Stimulated activated CD4-positive, alpha-beta T cell treated with anti-CD3 and anti-CD28 coated beads, Interleukin-2, amount 100 ng/mL, for 48 hours (primary cell): ENCODE measurements around the gene CCDC14.
"Not testable (repeated sequence)": the region's sequence is repeated elsewhere in the genome, so short reads cannot be mapped to it uniquely, and the experiment has no call there.

Experiments used
- DNase-seq, 2 donors: peaks; one replicate each; pipeline ENCODE4 v3.0.0-alpha.2; 2020

CCDC14 gene

DNA sequence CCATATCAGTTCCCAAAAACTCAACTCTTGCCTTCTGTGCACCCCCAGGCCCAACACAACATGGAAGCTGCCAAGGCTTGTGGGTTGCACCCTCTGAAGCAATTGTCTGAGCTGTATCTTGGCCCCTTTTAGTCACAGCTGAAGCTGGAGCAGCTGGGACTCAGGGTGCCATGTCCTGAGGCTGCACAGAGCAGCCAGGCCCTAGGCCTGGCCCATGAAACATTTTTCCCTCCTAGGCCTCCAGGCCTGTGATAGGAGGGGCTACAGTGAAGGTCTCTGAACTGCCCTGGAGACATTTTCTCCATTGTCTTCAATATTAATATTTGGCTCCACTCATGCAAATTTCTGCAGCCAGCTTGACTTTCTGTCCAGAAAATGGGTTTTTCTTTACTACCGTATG, 68.8 kb downstream of the CCDC14 start:
- no peak for DNase-seq

DNA sequence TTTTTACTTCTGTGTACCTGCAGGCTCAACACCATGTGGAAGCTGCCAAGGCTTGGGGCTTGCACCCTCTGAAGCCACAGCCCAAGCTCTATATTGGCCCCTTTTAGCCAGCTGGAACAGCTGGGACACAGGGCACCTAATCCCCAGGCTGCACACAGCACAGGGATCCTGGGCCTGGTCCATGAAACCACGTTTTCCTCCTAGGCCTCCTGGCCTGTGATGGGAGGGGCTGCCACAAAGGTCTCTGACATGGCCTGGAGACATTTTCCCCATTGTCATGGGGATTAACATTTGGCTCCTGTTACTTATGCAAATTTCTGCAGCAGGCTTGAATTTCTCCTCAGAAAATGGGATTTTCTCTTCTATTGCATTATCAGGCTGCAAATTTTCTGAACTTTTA, 70.0 kb downstream of the CCDC14 start:
- DNase-seq: not testable (repeated sequence)

DNA sequence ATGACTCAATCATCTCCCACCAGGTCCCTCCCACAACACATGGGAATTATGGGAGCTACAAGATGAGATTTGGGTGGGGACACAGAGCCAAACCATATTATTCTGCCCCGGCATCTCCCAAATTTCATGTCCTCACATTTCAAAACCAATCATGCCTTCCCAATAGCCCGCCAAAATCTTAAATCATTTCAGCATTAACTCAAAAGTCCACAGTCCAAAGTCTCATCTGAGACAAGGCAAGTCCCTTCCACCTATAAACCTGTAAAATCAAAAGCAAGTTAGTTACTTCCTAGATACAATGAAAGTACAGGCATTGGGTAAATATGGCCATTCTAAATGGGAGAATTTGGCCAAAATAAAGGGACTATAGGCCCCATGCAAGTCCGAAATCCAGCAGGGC, 70.9 kb downstream of the CCDC14 start:
- not testable (repeated sequence) for DNase-seq

DNA sequence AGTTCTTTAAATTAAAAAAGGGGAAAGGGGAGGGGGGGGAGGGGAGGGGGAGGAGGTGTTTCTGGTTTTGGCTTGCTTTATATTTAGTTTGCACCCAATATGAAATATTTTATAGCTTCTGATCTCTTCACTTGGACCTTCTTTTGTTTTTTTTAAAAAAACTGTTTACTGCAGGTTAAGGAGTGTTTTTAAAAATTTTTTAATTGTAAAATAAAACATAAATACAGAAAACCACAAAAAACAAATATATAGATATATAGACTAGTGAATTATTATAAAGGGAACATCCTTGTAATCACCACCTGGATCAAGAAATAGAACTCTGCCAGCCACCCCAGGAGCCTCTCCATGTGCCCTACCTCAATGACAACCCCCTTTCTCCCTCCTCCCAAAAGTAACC, 76.0 kb downstream of the CCDC14 start:
- DNase-seq: no peak

DNA sequence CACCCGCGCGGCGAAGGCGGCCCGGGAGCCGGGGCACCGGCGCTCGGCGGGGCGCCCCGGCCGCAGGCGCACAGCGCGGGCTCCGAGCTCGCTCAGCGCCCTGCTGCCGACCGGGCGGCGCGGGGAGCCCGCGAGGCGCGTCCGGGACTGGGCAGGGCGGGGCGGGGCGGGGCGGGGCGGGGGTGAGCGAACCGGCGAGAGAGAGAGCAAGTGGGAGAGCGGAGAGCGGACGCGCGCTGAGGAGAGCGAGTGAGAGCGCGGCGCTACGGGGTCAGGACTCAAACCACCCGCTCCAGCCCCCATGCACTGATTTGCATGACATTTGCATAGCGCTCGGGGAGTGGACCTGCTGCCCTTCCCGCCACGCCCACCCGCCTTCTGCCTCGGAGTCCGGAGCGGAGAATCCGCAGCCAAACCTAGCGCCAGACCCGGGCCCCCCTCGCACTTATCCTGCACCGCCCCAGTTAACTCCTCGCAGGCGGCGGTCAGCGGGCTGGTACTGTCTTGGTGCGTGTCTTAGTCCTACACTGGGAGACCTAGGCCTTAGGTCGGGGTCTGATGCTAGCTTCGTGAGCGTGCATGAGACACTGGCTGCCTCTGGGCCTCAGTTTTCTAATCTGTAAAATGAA, 76.7 kb downstream of the CCDC14 start, which contains the start of gene MYLK:
Gene MYLK, minus strand, starts transcription at position 130 of the 629 bp plus-strand sequence. CDS start 90,491 bp downstream, outside the sequence.
- DNase-seq: peak; percentile 18 to 25

DNA sequence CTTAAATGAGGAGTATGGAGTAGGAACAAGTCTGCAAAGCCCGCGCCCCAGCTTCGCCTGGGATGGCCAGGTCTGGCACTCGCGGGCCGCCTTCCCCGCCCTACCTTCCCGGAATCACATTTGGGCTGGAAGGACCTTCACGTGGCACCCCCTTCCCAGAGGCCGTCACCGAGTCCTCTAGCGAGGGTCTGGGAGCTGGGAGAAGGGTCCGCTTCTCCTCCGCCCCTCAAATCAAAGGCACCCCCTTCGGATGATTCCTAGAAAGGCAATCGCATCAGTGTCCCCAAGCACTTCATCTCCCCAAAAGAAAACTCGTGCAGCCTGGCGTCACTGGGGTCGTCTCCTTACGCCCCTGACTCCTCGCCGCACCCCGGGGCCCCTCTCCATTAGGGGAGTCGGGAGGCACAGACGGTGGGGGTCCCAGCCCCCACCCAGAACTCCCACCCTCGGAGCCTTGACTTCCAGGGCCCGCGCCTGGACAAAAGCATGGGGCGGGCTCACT, 77.3 kb downstream of the CCDC14 start:
- no peak for DNase-seq

DNA sequence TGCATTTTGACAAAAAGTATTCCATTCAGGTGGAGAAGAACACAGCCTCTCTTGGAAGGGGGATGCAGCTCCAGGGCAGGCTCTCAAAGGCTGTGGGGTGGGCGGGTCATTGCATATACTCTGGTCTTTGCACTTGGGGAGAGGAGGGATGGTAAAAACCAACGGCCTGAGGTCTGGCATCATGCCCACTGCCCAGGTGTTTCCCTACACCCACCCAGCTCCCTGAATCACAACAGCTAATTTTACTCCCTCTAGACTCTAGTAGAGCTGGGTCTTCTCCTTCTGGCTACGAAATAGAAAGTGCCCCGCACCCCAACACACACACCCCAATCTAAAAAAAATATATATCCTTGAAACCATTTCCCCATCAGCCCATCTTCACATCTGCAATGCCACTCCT, 77.9 kb downstream of the CCDC14 start:
- no peak for DNase-seq

DNA sequence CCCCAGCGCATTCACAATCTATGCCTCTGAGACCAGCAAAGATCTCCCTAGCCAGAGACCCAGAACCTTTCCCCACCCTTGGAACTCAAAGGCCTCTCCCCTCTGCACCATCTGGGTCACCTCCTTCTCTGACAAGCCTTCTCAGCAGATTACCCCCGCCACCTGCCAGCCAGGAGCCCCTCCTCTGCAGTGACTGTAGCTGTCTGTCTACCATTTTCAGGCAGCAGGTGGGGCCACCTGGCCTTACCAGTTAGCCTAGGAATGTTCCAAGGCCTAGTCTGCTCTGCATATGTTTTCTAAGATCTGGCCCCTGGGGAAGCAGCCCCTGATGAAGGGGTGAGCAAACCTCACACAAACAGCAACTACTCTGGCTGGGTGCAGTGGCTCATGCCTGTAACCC, 79.3 kb downstream of the CCDC14 start:
- DNase-seq: no peak

DNA sequence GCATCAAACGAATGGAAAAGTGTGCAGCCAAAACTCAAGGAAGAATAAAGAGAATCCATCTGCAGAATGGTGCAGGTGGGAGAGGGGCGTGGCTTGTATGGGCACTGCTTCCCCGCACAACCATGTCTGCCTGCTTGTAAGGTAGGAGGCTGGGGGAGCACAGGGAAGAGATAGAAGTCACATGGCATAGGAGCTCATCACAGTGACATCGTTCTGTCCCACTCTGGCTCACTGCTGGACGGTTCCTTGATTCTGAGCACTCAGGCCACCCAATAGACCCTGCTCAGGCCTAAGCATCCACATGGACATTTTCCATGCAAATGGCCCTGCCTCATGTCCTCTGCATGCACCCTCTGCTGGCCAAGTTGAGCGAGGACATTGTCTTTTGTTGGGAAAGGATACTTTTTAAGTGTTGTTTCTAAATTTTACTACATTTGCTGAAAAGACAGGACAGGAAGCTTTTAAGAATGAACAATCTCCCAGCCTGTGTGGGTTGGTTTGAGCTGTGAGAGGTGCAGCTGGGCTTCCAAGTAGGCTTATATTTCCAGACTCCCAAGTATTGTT, 79.9 kb downstream of the CCDC14 start:
- no peak for DNase-seq

DNA sequence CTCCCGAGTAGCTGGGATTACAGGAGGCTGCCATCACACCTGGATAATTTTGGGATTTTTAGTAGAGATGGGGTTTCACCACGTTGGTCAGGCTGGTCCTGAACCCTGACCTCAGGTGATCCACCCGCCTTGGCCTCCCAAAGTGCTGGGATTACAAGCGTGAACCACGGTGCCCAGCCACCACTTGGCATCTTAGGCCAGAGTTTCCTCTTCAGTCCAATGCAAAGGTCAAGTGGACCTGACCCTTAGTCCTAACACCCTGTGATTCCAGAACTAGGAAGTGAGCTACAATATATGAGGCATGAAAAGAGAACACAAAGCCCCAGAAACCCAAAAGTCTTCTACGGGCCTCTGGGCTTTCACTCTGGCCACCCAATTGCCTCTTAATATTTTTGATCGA, 82.2 kb downstream of the CCDC14 start:
- no peak for DNase-seq

DNA sequence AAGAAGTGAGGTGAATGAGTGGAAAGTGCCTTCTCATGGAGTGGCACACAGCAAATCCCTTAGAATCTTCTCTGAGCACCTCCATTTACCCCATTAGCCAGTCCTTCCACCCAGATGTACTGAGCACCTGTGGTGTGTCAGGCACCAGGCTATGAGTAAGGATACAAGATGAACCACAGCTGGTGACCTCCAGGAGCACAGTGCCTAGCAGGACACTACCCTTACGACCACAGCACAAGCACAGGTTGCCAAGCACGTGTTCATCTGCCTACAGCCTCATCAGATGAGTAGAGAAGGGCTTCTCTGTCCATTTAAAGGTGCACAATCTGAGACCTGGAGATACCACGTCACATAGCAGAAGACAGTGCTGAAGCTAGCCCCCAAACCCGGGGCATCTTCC, 83.1 kb downstream of the CCDC14 start:
- no peak for DNase-seq

DNA sequence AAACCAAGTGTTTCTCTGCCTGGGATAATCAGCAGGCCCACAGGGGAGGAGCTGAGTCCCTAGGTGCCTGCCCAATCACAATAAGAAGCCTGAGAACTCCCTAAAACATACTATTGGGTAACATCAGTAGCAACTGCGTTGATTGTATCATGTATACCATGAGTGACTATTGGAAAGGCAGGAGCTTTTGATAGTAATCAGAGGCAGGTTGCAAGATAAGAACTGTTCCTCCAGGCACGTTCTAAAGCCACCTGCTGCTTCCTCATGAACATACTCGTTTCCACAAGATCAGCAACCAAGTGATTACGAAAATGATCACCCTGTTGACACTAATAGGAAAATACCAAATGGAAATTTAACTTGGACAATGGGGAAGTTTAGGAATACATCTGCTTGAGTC, 83.6 kb downstream of the CCDC14 start:
- no peak for DNase-seq

DNA sequence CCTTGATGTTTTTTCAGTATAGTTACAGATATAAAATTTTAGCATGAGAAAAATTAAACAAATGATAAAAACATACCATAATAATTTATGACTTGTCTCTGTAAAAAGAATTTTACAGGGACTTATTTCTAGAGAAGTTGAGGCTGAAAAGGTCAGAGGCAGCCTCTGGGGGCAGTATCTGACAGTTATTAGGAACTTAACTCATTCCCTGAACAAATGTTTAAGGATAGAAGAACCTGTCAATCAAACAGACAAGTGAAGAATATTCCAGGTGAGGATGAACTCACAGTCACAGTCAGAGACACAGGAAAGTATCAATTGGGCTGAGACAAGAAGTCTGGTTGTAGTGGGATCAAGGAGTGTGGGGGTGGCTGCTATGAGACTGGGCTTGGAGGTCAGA, 84.2 kb downstream of the CCDC14 start:
- DNase-seq: no peak

DNA sequence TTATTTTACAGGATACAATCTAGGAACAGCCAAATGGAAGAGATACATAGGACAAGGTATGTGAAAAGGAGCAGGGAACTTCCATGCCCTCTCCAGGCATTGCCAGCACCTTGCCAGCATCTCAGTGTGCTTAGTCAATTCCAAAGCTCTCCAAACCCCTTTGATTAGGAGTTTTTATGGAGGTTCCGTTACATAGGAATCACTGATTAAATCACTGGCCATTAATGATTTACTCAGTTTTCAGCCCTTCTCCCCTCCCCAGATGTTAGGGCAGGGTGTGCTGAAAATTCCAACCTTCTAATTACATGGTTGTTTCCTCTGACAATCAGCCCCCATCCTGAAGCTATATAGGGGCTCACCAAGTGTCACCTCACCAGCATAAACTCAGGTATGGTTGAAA, 88.4 kb downstream of the CCDC14 start:
- DNase-seq: no peak

DNA sequence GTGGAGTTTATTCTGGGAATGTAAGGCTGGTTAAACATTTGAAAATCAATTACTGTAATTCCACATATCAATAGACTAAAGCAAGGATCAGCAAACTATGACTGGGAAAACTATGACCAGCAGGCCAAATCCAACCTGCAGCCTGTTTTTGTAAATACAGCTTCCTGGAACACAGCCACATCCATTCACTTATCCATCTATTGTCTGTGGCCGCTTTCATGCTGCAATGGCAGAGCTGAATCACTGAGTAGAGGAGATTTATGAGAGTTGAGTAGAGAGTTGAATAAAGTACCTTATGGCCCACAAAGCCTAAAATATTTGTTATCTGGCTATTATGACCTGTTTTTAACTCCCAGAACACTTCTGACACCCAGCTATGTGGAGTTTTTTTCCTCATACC, 89.1 kb downstream of the CCDC14 start:
- no peak for DNase-seq

DNA sequence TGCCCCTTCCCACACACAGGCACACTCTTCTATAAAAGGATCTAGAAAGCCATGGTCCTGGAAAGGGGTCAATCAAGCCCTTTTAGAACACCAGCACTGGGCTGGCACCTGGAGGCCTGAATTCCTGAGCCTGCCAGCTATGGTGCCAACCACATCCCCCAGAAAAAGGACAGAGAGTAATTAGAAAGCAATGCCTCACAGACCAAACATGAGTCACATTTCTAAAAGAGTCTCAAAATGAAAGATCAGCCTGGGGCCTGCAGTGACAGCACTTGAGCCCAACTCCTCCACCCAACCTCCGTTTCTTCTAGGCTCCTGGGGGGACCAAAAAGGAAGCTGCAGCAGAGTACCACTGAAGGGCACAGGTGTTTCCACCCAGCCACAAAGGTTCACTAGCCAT, 91.0 kb downstream of the CCDC14 start:
- no peak for DNase-seq

DNA sequence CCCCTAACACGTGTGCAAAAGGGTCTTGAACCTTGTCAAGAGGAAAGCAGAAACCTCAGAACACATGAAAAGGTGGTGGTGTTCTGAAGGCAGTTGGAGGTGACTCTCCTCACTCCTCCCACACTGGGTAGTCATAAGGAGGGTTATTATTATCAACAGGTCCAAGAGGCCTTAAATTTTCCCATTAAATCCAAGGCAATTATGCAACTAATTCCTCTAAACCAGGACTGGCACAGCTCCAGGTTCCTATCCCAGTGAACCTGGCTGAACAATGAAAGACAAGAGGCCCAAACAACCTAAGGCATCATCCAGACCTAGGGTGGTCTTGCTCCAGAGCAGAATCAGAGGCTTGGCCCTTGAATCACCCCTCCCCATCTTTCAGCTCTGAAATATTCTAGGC, 91.9 kb downstream of the CCDC14 start:
- no peak for DNase-seq

DNA sequence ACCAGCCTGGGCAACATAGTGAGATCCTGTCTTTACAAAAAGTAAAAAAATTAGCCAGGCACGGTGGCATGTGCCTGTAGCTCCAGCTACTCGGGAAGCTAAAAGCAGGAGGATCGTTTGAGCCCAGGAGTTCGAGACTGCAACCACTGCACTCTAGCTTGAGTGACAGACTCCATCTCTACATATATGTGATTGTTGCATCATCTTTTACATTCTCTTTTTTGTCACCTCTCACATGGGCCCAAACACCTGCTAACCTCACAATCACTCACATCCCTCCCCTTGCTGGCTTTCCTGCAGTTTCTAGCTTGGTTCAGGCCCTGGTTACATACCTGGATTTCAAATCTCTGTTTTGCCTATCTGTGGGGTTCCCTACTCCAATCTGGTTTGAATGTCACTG, 96.3 kb downstream of the CCDC14 start:
- DNase-seq: no peak
